ENCODE data around the gene HIPK4.

The HIPK4 gene

DNA sequence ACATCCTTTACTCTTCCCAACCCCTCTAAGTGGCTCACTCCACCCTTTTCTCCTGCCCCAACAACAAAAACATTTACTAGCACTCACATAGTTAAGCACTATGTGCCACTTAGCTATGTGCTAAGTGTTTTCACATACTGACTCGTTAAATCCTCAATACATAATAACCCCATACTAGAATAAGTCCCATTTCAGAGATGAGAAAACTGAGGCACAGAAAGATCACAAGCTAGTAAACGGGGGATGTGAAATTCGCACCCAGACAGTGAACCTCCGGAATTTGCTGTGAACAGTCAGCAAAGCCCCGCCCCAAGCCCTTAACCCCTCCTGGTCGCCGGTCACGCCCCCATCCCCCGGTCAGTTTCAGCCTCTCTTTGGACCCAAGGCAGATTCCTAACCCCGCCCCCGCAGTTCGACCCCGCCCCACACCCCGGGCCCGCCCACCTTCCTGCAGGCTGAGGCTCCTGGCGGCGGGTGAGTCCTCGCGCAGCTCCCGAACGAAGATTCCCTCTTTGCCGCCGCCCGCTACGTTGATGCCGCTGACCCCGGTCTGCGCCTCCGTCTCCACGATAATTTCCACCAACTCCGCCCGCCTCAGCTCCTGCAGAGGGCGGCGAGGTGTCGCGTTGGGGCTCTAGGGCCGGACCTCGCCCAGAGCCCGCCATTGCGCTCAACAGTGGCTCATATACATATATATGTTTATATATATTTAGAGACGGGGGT is 13.4 kb upstream of the HIPK4 start:
- Histone ChIP-seq H3K27me3 (replicated peaks; ENCODE audit: control insufficient read depth, insufficient read depth, low read length) (no peaks in the 10 kb centered on the region), H3K4me3 (replicated peaks; ENCODE audit: low read depth, low read length) (peak overlapping the region; percentile 67), H3K36me3 (ENCODE audit: control insufficient read depth, insufficient read depth, low read length) (no peaks in the 10 kb centered on the region)
- TF ChIP-seq, protein P1, sequence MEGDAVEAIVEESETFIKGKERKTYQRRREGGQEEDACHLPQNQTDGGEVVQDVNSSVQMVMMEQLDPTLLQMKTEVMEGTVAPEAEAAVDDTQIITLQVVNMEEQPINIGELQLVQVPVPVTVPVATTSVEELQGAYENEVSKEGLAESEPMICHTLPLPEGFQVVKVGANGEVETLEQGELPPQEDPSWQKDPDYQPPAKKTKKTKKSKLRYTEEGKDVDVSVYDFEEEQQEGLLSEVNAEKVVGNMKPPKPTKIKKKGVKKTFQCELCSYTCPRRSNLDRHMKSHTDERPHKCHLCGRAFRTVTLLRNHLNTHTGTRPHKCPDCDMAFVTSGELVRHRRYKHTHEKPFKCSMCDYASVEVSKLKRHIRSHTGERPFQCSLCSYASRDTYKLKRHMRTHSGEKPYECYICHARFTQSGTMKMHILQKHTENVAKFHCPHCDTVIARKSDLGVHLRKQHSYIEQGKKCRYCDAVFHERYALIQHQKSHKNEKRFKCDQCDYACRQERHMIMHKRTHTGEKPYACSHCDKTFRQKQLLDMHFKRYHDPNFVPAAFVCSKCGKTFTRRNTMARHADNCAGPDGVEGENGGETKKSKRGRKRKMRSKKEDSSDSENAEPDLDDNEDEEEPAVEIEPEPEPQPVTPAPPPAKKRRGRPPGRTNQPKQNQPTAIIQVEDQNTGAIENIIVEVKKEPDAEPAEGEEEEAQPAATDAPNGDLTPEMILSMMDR (IDR thresholded peaks at IDR 0.05; ENCODE audit: insufficient read depth, low read length, poor library complexity, severe bottlenecking): no peak
- DNase-seq (ENCODE audit: extremely low read depth, insufficient read length): peak; percentile 91

DNA sequence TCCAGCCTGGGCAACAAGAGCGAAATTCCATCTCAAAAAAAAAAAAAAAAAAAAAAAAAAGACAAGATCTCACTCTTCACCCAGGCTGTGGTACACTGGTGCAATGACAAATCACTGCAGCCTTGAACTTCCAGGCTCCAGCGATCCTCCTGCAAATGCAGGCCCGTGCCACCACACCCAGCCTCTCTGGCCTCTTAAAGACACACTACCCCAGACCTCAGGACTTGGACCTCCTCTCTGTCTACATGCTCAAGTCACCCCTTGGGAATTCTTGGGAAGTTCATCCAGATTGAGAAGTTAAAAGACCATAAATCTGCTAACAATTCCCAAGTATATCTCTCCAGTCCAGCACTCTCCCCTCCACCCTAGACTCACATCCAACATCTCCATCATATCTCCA is 10.6 kb upstream of the HIPK4 start:
- Histone ChIP-seq H3K36me3 (ENCODE audit: control insufficient read depth, insufficient read depth, low read length) (no peaks in the 10 kb centered on the region), H3K4me3 (replicated peaks; ENCODE audit: low read depth, low read length) (no peak overlapping the region), H3K27me3 (replicated peaks; ENCODE audit: control insufficient read depth, insufficient read depth, low read length) (no peaks in the 10 kb centered on the region; the same call in 1 of the 2 replicates)
- DNase-seq (ENCODE audit: extremely low read depth, insufficient read length): no peak
- TF ChIP-seq, protein P1 (IDR thresholded peaks at IDR 0.05; ENCODE audit: insufficient read depth, low read length, poor library complexity, severe bottlenecking): no peak

DNA sequence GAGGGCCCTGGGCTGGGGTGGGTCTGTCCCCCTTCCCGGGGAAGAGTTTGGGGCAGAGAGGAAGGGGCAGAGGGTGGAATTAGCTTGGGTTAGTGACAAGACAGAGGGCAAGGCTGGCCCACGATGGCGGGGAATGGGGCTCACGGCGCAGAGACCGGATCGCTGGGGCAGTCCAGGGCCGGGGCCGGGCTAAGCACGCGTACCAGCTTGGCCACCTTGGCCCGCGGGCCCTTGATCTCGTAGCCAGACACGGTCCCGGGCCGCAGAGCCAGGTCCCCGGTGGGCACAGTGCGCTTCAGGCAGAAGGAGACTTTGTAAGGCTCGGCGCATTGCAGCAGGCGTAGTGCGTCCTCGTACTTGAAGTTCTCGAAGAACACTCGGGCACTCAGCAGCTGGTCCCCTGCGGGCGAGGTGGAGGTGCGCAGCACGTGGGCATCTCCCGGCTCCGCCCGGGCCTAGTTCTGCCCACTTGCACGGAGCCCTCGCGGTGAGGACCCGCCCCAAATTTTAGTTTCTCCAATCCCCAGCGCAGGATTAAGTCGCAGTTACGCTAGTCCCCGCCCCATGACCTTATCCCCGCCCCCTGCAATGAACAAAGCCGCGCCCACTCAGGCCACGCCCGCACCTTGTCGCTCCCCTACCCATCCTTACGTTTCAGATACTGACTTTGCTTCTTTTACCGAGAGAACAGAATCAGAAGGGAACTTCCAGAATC is 8.6 kb upstream of the HIPK4 start:
- H3K36me3 ChIP-seq (ENCODE audit: control insufficient read depth, insufficient read depth, low read length): no peaks in the 10 kb centered on the region
- DNase-seq (ENCODE audit: extremely low read depth, insufficient read length): peak; percentile 47
- no peak overlapping the region for H3K4me3 ChIP-seq (replicated peaks; ENCODE audit: low read depth, low read length)
- no peaks in the 10 kb centered on the region; the same call in 1 of the 2 replicates for H3K27me3 ChIP-seq (replicated peaks; ENCODE audit: control insufficient read depth, insufficient read depth, low read length)
- TF ChIP-seq, protein P1 (IDR thresholded peaks at IDR 0.05; ENCODE audit: insufficient read depth, low read length, poor library complexity, severe bottlenecking): no peak

GRCh38 chr19:40397568-40397906 is 7.6 kb upstream of the HIPK4 start:
- Histone ChIP-seq H3K36me3 (ENCODE audit: control insufficient read depth, insufficient read depth, low read length) (no peaks in the 10 kb centered on the region), H3K27me3 (replicated peaks; ENCODE audit: control insufficient read depth, insufficient read depth, low read length) (no peaks in the 10 kb centered on the region; the same call in 1 of the 2 replicates), H3K4me3 (replicated peaks; ENCODE audit: low read depth, low read length) (no peak overlapping the region)
- DNase-seq (ENCODE audit: extremely low read depth, insufficient read length): no peak
- TF ChIP-seq, protein P1 (IDR thresholded peaks at IDR 0.05; ENCODE audit: insufficient read depth, low read length, poor library complexity, severe bottlenecking): no peak

- Histone ChIP-seq H3K36me3 (ENCODE audit: control insufficient read depth, insufficient read depth, low read length) (no peaks in the 10 kb centered on the region), H3K4me3 (replicated peaks; ENCODE audit: low read depth, low read length) (no peak overlapping the region), H3K27me3 (replicated peaks; ENCODE audit: control insufficient read depth, insufficient read depth, low read length) (no peaks in the 10 kb centered on the region; the same call in 1 of the 2 replicates)
- TF ChIP-seq, protein P1 (IDR thresholded peaks at IDR 0.05; ENCODE audit: insufficient read depth, low read length, poor library complexity, severe bottlenecking): no peak
- no peak for DNase-seq (ENCODE audit: extremely low read depth, insufficient read length)
Observed at GRCh38 chr19:40396886-40397567, 7.0 kb upstream of the HIPK4 start.
